C1 segment of cervical spinal cord (tissue), 14 donors: ENCODE data around the gene DPM3.

Experiments
- DNase-seq, 14 donors: peaks; one replicate each; lab custom pipeline; 2025; lab: John Stamatoyannopoulos, UW

DPM3 gene

GRCh38 chr1:155094622-155094948 is 45.7 kb downstream of the DPM3 start:
- no peak for DNase-seq

- DNase-seq: peak in 7 of 14 donors; percentile 28 to 64 (median 48)
These were observed 46.3 kb downstream of the DPM3 start for GRCh38 chr1:155093911-155094621.

GRCh38 chr1:155092641-155093040 is 47.7 kb downstream of the DPM3 start:
- DNase-seq: no peak

DNA sequence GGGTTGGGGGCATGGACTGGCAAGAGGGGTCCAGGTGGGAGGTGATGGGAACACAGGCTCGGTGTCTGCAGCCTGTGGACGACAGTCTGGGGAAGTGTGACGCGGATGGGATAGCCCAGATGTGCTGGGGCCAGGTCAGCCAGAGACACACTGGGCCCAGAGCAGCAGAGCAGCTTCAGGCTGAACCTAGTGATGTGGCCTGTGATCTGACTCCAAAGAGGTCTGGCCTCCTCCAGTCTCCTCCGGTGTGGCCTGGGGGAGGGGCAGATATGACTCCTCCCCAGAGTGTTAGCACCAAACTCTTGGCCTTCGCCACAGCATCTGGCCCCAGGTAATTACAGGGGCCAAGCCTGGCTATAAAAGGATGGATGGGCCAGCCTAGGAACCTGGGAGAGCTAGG is 48.2 kb downstream of the DPM3 start:
- DNase-seq: no peak

GRCh38 chr1:155091071-155092051 is 49.0 kb downstream of the DPM3 start:
- DNase-seq: peak in 13 of 14 donors; percentile 7 to 84 (median 43)
